ENCODE data around the gene INTS1.

- TF ChIP-seq CTCF (IDR thresholded peaks at IDR 0.05) (no peak), POLR2A (IDR thresholded peaks at IDR 0.05) (no peak), POLR2AphosphoS5 (IDR thresholded peaks at IDR 0.05) (no peak), EP300 (IDR thresholded peaks at IDR 0.05) (no peak)
Measured at GRCh38 chr7:1523844-1524243, 19.7 kb upstream of the INTS1 start.

All from sigmoid colon (tissue), 4 donors.